ENCODE results near the gene S100A1. TPM values are rescaled to one million over a fixed set of nuclear protein-coding genes. Genes with fewer than 3 reads are reported as not detected.

S100A1 gene
- total and polyA plus RNA-seq, 2 of the 8 experiments (the other 6 are each of a cell fraction or from before 2014, with no cell fraction given) = 2.0 TPM; not detected in 1

DNA sequence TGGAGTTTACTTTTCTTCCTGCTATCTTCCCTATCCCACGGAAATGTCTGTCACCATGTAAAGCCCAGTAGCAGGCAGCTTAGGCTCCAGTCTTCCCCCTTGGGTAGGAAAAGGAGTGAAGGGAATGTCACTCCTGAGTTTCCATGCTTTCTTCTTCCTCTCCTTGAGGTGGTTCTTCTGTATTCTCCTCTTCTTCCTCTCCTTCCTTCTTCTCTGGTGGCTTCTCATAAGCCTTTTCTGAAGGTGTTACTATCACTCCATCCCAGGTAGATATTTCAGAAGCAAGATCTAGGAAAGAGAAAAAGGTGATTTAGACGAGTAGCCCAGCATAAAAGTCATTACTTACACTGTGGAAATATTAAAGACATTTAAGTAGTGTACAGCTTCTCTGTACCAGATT, 34.0 kb downstream of the S100A1 start:
- no peak overlapping the region for H3K56ac ChIP-seq (replicated peaks; ENCODE audit: insufficient read length, low read depth, low read length)
- no peak overlapping the region for H4K8ac ChIP-seq (ENCODE audit: extremely low read depth, insufficient read depth, low read length)
- H3K23me2 ChIP-seq (ENCODE audit: low read depth, low read length) = no peaks in the 10 kb centered on the region
- WGBS, 2 experiments (ENCODE audit: extremely low coverage in 1 of 2, insufficient coverage in 1 of 2, insufficient read length in 1 of 2, insufficient replicate concordance in 2 of 2, low coverage in 1 of 2, low lambda C conversion rate in 2 of 2, missing lambda C conversion rate in 1 of 2) = 87% methylated on average over 2 of the region's 2 CpGs; no CpG with 5 or more reads in 1 of the 2 experiments
- H3K4me2 ChIP-seq (ENCODE audit: insufficient read depth in 1 of 2, low read depth in 2 of 2, low read length in 2 of 2) = no peak overlapping the region
- H3K27me3 ChIP-seq (replicated peaks in 1 of 4; ENCODE audit: control insufficient read depth in 3 of 4, extremely low read depth in 1 of 4, insufficient read depth in 3 of 4, low read length in 3 of 4) = no peaks in the 10 kb centered on the region
- H2BK20ac ChIP-seq (ENCODE audit: low read length) = no peak overlapping the region
- peaks cover 0 to 4% (median 2%) of the 10 kb centered on the region in 4 experiments; a peak in 2 of 7 replicates for H3K4me1 ChIP-seq (replicated peaks in 1 of 4; ENCODE audit: control insufficient read depth in 3 of 4, insufficient read depth in 4 of 4, low read length in 3 of 4)
- H4K91ac ChIP-seq (replicated peaks; ENCODE audit: insufficient read length, low read length) = no peak overlapping the region
- peaks cover 0 to 11% of the 10 kb centered on the region in 2 experiments; a peak in 2 of 4 replicates for H3K79me2 ChIP-seq (ENCODE audit: control insufficient read depth in 1 of 2, insufficient read depth in 2 of 2, low read length in 2 of 2)
- no peaks in the 10 kb centered on the region for H3K9me3 ChIP-seq (ENCODE audit: insufficient read depth in 2 of 2, low read depth in 1 of 2, low read length in 1 of 2)
- TF ChIP-seq, protein P1, sequence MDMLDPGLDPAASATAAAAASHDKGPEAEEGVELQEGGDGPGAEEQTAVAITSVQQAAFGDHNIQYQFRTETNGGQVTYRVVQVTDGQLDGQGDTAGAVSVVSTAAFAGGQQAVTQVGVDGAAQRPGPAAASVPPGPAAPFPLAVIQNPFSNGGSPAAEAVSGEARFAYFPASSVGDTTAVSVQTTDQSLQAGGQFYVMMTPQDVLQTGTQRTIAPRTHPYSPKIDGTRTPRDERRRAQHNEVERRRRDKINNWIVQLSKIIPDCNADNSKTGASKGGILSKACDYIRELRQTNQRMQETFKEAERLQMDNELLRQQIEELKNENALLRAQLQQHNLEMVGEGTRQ (IDR thresholded peaks at IDR 0.05; ENCODE audit: low read length) = no peak
- 0 out of 2 replicates have a peak, but pooled peaks have one; percentile 15 for TF ChIP-seq POLR2AphosphoS5 (IDR thresholded peaks at IDR 0.05; ENCODE audit: low read depth, low read length)
- no peak for TF ChIP-seq TEAD4 (IDR thresholded peaks at IDR 0.05; ENCODE audit: low read depth, low read length)
- TF ChIP-seq GTF2F1 (IDR thresholded peaks at IDR 0.05; ENCODE audit: borderline replicate concordance, low read depth, low read length) = no peak
- no peak for TF ChIP-seq SP2 (IDR thresholded peaks at IDR 0.05; ENCODE audit: low read length)
- 0 out of 4 replicates have a peak, but pooled peaks of 1 of the 2 experiments have one; percentile 31 for TF ChIP-seq SIN3A (conservative IDR thresholded peaks at IDR 0.05 in 1 of 2, IDR thresholded peaks at IDR 0.05 in 1 of 2; ENCODE audit: low read depth in 1 of 2, low read length in 2 of 2)
- TF ChIP-seq SUZ12 (IDR thresholded peaks at IDR 0.05; ENCODE audit: low read length) = no peak
- no peak for TF ChIP-seq RFX5 (IDR thresholded peaks at IDR 0.05; ENCODE audit: borderline replicate concordance, low read depth, low read length)
- no peak overlapping the region for H2BK15ac ChIP-seq (ENCODE audit: low read length)
- H4K5ac ChIP-seq (ENCODE audit: insufficient read length, low read depth, low read length) = no peak overlapping the region
- H3K4ac ChIP-seq (replicated peaks; ENCODE audit: insufficient read length, low read depth, low read length) = no peak overlapping the region
- peaks cover 5% of the 10 kb centered on the region; the same call in 1 of the 2 replicates for H3K79me1 ChIP-seq (ENCODE audit: low read depth, low read length)
- no peak overlapping the region for H3K27ac ChIP-seq (ENCODE audit: low read depth, low read length)
- H2BK12ac ChIP-seq (ENCODE audit: low read depth, low read length) = no peak overlapping the region
- no peak overlapping the region for H2BK120ac ChIP-seq (replicated peaks; ENCODE audit: low read depth, low read length)
- H3K4me3 ChIP-seq (ENCODE audit: extremely low read depth in 1 of 4, insufficient read depth in 2 of 4, low read depth in 3 of 4, low read length in 4 of 4) = no peak overlapping the region
- no peak for DNase-seq (ENCODE audit: low read depth in 1 of 2, low spot score in 2 of 2)
- no peak overlapping the region for H2AFZ ChIP-seq (ENCODE audit: low read length)
- POLR2A ChIA-PET (ENCODE audit: partially characterized antibody) = interaction anchor here (0.8 to 19.8 kb wide), 15 partner anchors 8 to 307 kb away, joined by 3 to 343 read pairs (median 4); partner anchors contain the start of genes CHTOP, CREB3L4, ILF2 and NPR1
- no peak overlapping the region for H3K14ac ChIP-seq (ENCODE audit: insufficient read length)
- H2AK5ac ChIP-seq (ENCODE audit: low read depth, low read length) = no peak overlapping the region
- no peak overlapping the region for H2BK5ac ChIP-seq (ENCODE audit: low read depth, low read length)
- no peak overlapping the region for H3K18ac ChIP-seq (ENCODE audit: extremely low read depth, low read length)
- H3K36me3 ChIP-seq (ENCODE audit: control insufficient read depth in 2 of 4, insufficient read depth in 4 of 4, low read length in 3 of 4) = peaks cover 53 to 69% (median 64%) of the 10 kb centered on the region in 4 experiments
- no peak for FAIRE-seq
- H4K20me1 ChIP-seq (replicated peaks in 1 of 2; ENCODE audit: control insufficient read depth in 1 of 2, insufficient read depth in 2 of 2, low read length in 2 of 2) = peaks cover 0 to 10% of the 10 kb centered on the region in 2 experiments
- no peak overlapping the region for H3K9ac ChIP-seq (replicated peaks in 1 of 4; ENCODE audit: extremely low read depth in 1 of 4, low read depth in 3 of 4, low read length in 3 of 4)
- CTCF ChIA-PET (ENCODE audit: partially characterized antibody) = interaction anchor here (1.3 to 1.4 kb wide), 4 partner anchors 14 to 309 kb away, joined by 3 read pairs; no protein-coding TSS in a partner anchor
- H3K23ac ChIP-seq (ENCODE audit: insufficient read length) = no peak overlapping the region

All from H1 (cell line).